Endothelial cell (in vitro differentiated cells): ENCODE measurements around the gene ACHE. TPM values are rescaled to one million over a fixed set of nuclear protein-coding genes. Genes with fewer than 3 reads are reported as not detected.
A peak's percentile ranks its signal among the peaks of the same experiment; 100 is the strongest.

Experiments
- DNase-seq: peaks from one replicate; pipeline ENCODE4 v3.0.0; 2021; ENCODE audit warnings: low spot score
- H3K27ac Mint-ChIP-seq: one replicate; pipeline ENCODE4 v1.8.0; 2021; ENCODE audit warnings: mixed read lengths, inconsistent platforms; ENCODE audit not compliant: unreplicated experiment
- H3K27me3 Mint-ChIP-seq: one replicate; pipeline ENCODE4 v1.8.0; 2021; ENCODE audit warnings: mild to moderate bottlenecking, moderate library complexity, mixed read lengths, inconsistent platforms; ENCODE audit not compliant: unreplicated experiment
- H3K36me3 Mint-ChIP-seq: one replicate; pipeline ENCODE4 v1.8.0; 2021; ENCODE audit warnings: mild to moderate bottlenecking, low read depth, mixed read lengths, inconsistent platforms; ENCODE audit not compliant: unreplicated experiment
- H3K4me1 Mint-ChIP-seq: one replicate; pipeline ENCODE4 v1.8.0; 2021; ENCODE audit warnings: mild to moderate bottlenecking, mixed read lengths, inconsistent platforms; ENCODE audit not compliant: unreplicated experiment
- H3K4me3 Mint-ChIP-seq: one replicate; pipeline ENCODE4 v1.8.0; 2021; ENCODE audit warnings: mild to moderate bottlenecking, mixed read lengths, inconsistent platforms; ENCODE audit not compliant: unreplicated experiment
- H3K9me3 Mint-ChIP-seq: one replicate; pipeline ENCODE4 v1.8.0; 2021; ENCODE audit warnings: mixed read lengths, inconsistent platforms; ENCODE audit not compliant: unreplicated experiment
- total RNA-seq: library from RNA; stranded (reverse); fragmentation: NEBNext Ultra II Directional; extraction: Animal tissue kit (Norgen Biotek cat#: 25700); gene quantifications from one replicate; pipeline ENCODE4 v1.2.1, GENCODE V29; 2021; ENCODE audit not compliant: unreplicated experiment
- TF ChIP-seq, protein P1 (sequence below): fragments of 200-600 bp; sonication (generic); IDR thresholded peaks from one replicate; pipeline ENCODE4 v1.5.0; 2021; ENCODE audit warnings: antibody characterized with exemption; ENCODE audit not compliant: unreplicated experiment

ACHE gene
- total RNA-seq, 1 donor from 2014 or later = 3.0 TPM

DNA sequence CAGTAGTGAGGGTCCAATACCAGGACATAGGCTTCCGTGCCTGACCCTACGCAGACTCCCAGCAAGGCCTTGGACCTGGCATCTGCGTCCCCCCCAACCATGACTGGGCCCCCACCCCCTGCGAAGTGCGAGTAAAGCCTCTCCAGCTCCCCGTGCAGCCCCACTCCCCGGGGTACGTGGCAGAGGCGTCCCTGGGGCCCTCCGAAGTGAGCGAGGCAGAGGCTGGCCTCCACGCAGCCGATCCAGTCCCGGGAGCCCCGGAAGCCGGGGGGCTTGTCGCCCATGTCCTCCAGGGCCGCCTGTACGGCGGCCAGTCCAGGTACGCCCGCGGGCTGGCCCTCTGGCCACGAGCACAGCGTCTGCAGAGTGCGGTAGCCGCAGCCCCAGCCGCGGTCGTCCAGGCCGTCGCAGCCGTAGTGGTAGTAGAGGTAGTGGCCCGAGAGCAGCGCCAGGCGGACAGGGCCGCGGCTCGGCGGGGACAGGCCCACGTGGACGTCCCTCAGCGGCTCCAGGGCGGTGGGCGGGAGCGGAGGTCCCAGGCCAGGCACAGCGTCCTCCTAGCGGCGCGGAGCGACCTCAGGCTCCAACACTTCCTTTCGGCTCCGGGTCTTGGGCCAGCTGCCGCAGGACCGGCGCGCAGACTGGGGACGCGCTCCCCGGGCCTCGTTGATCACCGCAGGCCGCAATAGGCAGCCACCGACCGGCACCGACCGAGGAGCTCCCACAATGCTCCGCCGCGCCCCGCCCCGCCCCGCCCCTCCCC lies 6.5 kb downstream of the ACHE start, which contains the start of gene UFSP1:
TSS of gene UFSP1 (minus strand) at position 728 of the 763 bp plus-strand sequence. CDS start at position 284, 444 bp downstream.
- peaks cover 24% of the 10 kb centered on the region for H3K27me3 Mint-ChIP-seq
- peak; percentile 58 for DNase-seq

DNA sequence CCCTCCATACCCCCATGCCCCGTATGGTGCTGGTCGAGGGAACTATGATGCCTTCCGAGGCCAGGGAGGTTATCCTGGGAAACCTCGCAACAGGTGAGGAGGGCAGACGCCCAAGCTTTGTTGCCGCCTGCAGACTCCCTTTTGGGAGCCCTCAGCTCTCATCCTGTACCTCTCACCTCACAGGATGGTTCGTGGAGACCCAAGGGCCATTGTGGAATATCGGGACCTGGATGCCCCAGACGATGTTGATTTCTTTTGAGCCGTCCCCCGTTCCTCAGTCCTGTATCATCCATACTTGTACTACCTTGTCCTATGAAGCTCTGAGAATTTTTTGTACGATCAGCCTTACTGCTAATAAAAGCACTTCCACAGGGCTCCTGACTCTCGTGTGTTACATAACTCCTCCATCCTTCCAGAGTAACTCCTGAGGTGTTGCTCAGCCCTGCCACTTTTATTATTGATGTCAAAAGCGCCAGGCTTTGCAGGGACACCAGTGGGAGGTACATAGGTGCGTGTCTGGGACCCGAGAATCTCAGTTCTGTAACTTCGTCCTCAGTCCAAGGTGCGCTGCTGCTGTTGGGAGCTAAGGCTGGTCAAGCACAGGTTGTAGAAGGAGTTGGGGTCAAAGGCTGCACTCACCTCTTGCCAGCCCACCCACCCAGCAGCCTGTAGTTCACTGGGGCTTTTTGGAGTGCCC lies 7.2 kb downstream of the ACHE start:
- H3K36me3 Mint-ChIP-seq = peaks cover 50% of the 10 kb centered on the region
- H3K4me3 Mint-ChIP-seq = peak overlapping the region; percentile 83
- DNase-seq = no peak
- H3K9me3 Mint-ChIP-seq = no peaks in the 10 kb centered on the region
- peak overlapping the region; percentile 82 for H3K27ac Mint-ChIP-seq
- peaks cover 52% of the 10 kb centered on the region for H3K4me1 Mint-ChIP-seq
- TF ChIP-seq, protein P1, sequence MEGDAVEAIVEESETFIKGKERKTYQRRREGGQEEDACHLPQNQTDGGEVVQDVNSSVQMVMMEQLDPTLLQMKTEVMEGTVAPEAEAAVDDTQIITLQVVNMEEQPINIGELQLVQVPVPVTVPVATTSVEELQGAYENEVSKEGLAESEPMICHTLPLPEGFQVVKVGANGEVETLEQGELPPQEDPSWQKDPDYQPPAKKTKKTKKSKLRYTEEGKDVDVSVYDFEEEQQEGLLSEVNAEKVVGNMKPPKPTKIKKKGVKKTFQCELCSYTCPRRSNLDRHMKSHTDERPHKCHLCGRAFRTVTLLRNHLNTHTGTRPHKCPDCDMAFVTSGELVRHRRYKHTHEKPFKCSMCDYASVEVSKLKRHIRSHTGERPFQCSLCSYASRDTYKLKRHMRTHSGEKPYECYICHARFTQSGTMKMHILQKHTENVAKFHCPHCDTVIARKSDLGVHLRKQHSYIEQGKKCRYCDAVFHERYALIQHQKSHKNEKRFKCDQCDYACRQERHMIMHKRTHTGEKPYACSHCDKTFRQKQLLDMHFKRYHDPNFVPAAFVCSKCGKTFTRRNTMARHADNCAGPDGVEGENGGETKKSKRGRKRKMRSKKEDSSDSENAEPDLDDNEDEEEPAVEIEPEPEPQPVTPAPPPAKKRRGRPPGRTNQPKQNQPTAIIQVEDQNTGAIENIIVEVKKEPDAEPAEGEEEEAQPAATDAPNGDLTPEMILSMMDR = no peak
- H3K27me3 Mint-ChIP-seq = peaks cover 25% of the 10 kb centered on the region

More for the DNA sequence above, 6.5 kb downstream of the ACHE start, which contains the start of gene UFSP1:
- H3K27ac Mint-ChIP-seq = peak within 1 kb of the TSS; percentile 93
- no peaks in the 10 kb centered on the region for H3K9me3 Mint-ChIP-seq
- H3K4me1 Mint-ChIP-seq = peaks cover 45% of the 10 kb centered on the region
- H3K36me3 Mint-ChIP-seq = peaks cover 43% of the 10 kb centered on the region
- peak within 1 kb of the TSS; percentile 86 for H3K4me3 Mint-ChIP-seq
- TF ChIP-seq, protein P1 = no peak

DNA sequence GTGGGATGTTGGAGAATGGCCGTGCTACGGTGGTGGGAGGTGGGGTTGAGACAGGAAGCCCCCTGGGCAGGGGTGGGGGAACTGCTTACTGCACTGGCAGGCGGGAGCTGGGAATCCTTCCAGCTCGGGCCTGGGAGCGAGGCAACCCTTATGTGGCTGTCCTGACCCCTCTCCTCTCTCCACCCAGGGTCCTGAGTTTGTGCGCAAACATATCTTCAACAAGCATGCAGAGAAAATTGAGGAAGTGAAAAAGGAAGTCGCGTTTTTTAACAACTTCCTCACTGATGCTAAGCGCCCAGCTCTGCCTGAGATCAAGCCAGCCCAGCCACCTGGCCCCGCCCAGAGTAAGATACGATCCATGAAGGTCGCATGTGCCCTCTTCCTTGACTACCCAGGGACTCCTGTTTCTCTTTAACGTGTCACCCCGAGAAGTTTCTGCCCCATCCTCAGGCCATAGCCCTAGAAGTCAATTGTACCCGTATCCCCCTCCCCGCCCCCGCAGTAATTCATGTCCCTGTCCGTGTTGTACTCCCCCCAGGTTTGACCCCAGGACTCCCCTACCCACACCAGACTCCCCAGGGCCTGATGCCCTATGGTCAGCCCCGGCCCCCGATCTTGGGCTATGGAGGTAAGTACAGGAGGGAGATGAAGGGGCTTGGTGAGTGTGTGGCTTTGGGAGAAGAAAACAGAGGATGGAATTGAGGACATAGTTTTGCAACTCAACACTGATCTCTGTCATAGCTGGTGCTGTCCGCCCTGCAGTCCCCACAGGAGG lies 8.0 kb downstream of the ACHE start:
- Mint-ChIP-seq H3K4me1 (peaks cover 57% of the 10 kb centered on the region), H3K4me3 (peak overlapping the region; percentile 83), H3K36me3 (peaks cover 57% of the 10 kb centered on the region), H3K27ac (peak overlapping the region; percentile 82), H3K9me3 (no peaks in the 10 kb centered on the region), H3K27me3 (peaks cover 28% of the 10 kb centered on the region)
- DNase-seq = no peak
- TF ChIP-seq, protein P1 = no peak

DNA sequence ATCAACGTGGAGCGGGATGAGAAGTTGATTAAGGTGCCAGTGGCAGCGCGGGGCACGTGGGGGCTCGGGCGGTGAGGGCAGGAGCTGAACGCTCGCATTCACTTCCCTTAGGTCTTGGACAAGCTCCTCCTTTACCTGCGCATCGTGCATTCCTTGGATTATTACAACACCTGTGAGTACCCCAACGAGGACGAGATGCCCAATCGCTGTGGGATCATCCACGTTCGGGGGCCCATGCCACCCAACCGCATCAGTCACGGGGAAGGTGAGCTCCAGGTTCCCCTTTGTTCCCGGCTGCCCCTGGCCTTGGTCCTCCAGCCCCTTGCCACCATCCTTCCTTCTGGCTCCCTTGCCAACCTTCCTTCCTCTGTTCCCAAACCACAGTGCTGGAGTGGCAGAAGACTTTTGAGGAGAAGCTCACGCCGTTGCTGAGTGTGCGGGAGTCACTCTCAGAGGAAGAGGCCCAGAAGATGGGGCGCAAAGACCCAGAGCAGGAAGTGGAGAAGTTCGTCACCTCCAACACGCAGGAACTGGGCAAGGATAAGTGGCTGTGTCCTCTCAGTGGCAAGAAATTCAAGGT lies 8.7 kb downstream of the ACHE start:
- Mint-ChIP-seq H3K27me3 (peaks cover 25% of the 10 kb centered on the region), H3K4me3 (peak overlapping the region; percentile 83), H3K9me3 (no peaks in the 10 kb centered on the region), H3K36me3 (peaks cover 64% of the 10 kb centered on the region), H3K27ac (peak overlapping the region; percentile 30), H3K4me1 (peaks cover 53% of the 10 kb centered on the region)
- no peak for DNase-seq
- TF ChIP-seq, protein P1 = no peak
